HUES64 (cell line): ENCODE results near the gene ALDH1A1.

ENCODE experiments used
- H3K27ac ChIP-seq: 2 replicates; pipeline ENCODE4 v1.7.0; 2013; ENCODE audit warnings: low read depth, low read length, inconsistent platforms
- H3K27me3 ChIP-seq: 2 replicates; pipeline ENCODE4 v1.6.1; 2013; ENCODE audit warnings: mild to moderate bottlenecking, low read length; ENCODE audit not compliant: insufficient read depth
- H3K36me3 ChIP-seq: 2 replicates; pipeline ENCODE4 v1.6.1; 2013; ENCODE audit warnings: mild to moderate bottlenecking, low read length; ENCODE audit not compliant: insufficient read depth
- H3K4me1 ChIP-seq: 2 replicates; pipeline ENCODE4 v1.6.1; 2013; ENCODE audit warnings: mild to moderate bottlenecking, low read length, moderate library complexity; ENCODE audit not compliant: insufficient read depth
- H3K4me3 ChIP-seq: 2 replicates; pipeline ENCODE4 v1.5.1; 2013; ENCODE audit warnings: mild to moderate bottlenecking, low read length, moderate library complexity
- H3K9ac ChIP-seq: 2 replicates; pipeline ENCODE4 v1.6.1; 2013; ENCODE audit warnings: mild to moderate bottlenecking, low read depth, low read length
- H3K9me3 ChIP-seq: 2 replicates; pipeline ENCODE4 v1.6.1; 2013; ENCODE audit warnings: low read depth, low read length; ENCODE audit not compliant: insufficient read depth
- WGBS: fragments of 150-250, 120-280 bp; methylation state at CpG from one replicate; pipeline ENCODE4 v1.1.7; 2013; ENCODE audit warnings: missing lambda C conversion rate; 5-methylcytosine and 5-hydroxymethylcytosine counted together

Gene ALDH1A1

DNA sequence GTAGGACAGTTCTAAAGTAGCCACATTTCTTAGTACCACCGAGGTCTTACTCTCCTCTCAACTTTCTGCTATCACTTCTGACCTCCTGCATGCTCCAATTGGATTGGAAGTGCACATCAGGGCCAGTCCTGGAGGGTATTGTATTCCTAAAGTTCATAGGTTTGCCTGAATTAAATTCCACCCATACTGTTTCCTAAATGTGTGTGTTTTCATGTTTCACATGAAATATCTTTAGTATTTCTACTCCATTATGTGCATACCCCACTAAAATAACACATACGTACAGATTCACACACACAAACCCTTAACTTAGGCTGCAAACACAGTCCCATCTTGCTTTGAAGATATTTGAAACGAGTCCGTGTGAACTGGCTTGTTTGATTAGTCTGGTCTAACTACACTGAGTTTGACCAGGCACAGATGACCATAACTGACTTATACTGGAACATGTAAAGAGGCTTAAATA is 24.8 kb downstream of the ALDH1A1 start:
- Histone ChIP-seq H3K27ac (no peak overlapping the region), H3K4me3 (no peak overlapping the region), H3K36me3 (no peaks in the 10 kb centered on the region), H3K9me3 (no peaks in the 10 kb centered on the region), H3K4me1 (no peaks in the 10 kb centered on the region), H3K27me3 (no peaks in the 10 kb centered on the region), H3K9ac (no peak overlapping the region)
- 92% methylated on average over 4 of the region's 4 CpGs for WGBS

GRCh38 chr9:72926506-72926905 is 26.3 kb downstream of the ALDH1A1 start:
- Histone ChIP-seq H3K9ac (no peak overlapping the region), H3K36me3 (no peaks in the 10 kb centered on the region), H3K9me3 (no peaks in the 10 kb centered on the region), H3K4me1 (no peaks in the 10 kb centered on the region), H3K27ac (no peak overlapping the region), H3K27me3 (no peaks in the 10 kb centered on the region), H3K4me3 (no peak overlapping the region)
- 100% methylated on average over 1 of the region's 1 CpG for WGBS

- Histone ChIP-seq H3K9ac (no peak overlapping the region), H3K9me3 (no peaks in the 10 kb centered on the region), H3K36me3 (no peaks in the 10 kb centered on the region), H3K27me3 (no peaks in the 10 kb centered on the region), H3K4me3 (no peak overlapping the region), H3K4me1 (no peaks in the 10 kb centered on the region), H3K27ac (no peak overlapping the region)
- whole genome bisulfite sequencing, result 87% methylated on average over 1 of the region's 1 CpG
Measured at GRCh38 chr9:72925891-72926290, 27.0 kb downstream of the ALDH1A1 start.

DNA sequence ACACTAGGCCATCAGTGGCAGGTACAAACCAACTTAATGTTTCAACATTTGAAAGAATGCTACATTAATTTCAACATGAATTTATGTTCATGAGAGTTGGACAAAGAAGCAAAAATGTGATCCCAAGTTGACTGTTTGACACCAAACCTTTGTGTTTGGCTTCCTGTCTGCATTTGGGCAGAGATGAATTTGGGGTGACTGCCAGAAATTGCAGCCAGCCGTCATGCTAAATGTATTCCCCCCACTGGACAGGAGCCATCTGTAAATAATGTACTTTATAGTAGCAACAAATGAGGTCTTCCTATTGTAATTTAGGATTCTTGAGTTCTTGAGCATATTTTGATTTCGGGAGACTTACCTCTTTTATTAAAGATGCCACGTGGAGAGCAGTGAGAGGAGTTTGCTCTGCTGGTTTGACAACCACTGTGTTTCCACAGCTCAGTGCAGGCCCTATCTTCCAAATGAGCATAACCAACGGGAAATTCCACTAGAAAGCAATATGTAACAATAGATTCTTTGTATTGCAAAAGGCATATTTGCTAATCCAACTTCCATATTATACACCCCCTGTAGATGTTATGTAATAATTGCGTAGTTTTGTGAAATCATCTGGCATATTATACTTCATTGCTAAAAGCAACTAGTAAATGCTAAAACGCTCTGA is 27.6 kb downstream of the ALDH1A1 start:
- H3K9me3 ChIP-seq, result no peaks in the 10 kb centered on the region
- no peak overlapping the region for H3K4me3 ChIP-seq
- H3K36me3 ChIP-seq, result no peaks in the 10 kb centered on the region
- WGBS, result 98% methylated on average over 2 of the region's 6 CpGs
- no peaks in the 10 kb centered on the region for H3K27me3 ChIP-seq
- no peak overlapping the region for H3K9ac ChIP-seq
- H3K27ac ChIP-seq, result no peak overlapping the region
- no peaks in the 10 kb centered on the region for H3K4me1 ChIP-seq

DNA sequence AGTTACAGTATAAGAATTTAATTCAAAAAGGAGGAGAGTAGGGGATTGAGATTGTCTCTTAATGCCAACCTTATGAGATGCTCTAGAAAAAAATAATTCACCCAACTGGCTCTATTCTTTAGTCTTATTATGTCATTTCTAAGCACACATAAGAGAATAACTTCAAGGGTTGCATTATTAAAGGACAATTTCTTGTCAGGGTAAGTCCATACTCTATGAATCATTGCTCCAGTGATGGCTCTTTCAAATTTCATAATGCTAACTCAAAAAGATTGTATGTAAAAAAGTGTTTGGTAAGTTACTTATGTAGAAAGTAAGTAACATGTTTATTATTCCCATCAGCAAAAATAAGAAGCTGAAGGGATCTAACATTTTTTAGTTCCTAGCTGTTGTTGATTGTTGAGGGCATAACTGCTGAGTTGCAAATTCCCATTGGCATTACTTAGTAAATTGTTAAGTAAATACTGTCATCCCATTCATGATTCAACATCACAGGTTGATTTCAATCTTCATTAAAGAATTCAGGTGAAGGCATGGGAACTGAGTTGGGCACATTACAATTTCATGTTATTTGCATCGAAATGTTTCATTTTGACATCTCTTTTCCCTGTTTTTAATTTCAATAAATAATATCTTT is 28.6 kb downstream of the ALDH1A1 start:
- no peak overlapping the region for H3K4me3 ChIP-seq
- H3K27me3 ChIP-seq, result no peaks in the 10 kb centered on the region
- WGBS, result no CpG with 5 or more reads among the region's 1 CpG
- H3K9ac ChIP-seq, result no peak overlapping the region
- no peaks in the 10 kb centered on the region for H3K9me3 ChIP-seq
- H3K4me1 ChIP-seq, result no peaks in the 10 kb centered on the region
- no peaks in the 10 kb centered on the region for H3K36me3 ChIP-seq
- no peak overlapping the region for H3K27ac ChIP-seq

DNA sequence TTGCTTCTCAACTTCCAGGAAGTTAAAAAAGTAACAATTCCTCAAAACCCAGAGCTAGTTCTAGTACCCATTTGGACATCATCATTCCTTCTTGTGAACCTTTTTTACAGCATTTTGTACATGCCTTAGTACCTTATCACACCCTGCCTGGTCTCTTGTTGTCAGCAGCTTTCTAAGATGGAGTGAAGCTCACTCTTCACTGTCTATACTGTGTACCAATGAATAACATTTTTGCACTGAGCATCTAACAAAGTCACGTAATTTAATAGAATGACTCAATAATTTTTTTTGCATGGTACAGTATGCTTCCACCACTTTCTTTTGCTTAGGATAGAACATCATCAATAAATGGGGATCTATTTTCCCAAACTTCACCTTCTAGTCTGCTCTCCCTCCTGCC is 29.8 kb downstream of the ALDH1A1 start:
- no peaks in the 10 kb centered on the region for H3K36me3 ChIP-seq
- H3K4me1 ChIP-seq, result 0 out of 2 replicates have a peak, but pooled peaks cover 7% of the 10 kb centered on the region
- H3K4me3 ChIP-seq, result no peak overlapping the region
- no peak overlapping the region for H3K9ac ChIP-seq
- WGBS, result 89% methylated on average over 1 of the region's 1 CpG
- no peaks in the 10 kb centered on the region for H3K9me3 ChIP-seq
- H3K27me3 ChIP-seq, result no peaks in the 10 kb centered on the region
- H3K27ac ChIP-seq, result no peak overlapping the region

DNA sequence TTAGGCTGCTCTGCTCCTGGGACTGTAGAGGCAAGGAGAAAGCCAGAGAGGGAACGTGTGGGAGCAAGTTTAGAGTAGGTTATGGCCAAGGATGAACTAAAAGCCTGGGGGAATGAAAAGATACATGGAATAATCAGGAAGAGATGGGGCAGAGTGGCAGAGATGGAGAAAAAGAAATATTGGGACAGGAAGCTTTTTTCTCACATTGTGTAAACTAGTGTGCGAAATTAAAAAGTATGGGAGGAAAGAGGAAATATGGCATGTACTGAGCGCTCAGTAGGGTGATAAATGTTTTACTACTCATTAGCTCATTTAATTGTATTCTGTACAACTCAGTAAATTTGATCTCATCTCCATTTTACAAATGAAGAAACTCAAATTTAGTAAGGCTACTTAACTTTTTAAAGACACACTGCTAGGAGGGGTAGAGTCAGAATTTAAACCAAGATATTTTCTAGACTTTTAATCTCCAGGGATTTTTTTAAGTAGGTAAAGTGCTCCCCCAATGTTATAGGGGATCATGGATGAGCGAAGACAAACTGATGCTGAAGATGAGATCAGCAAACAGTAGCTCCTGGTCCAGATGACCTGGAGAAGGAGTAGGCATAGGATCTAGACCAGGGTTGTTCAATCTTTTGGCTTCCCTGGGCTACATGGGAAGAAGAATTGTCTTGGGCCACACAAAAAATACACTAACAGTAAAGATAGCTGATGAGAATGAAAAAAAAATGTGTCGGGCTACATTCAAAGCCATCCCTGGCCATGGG is 30.8 kb downstream of the ALDH1A1 start:
- no peaks in the 10 kb centered on the region for H3K9me3 ChIP-seq
- H3K9ac ChIP-seq, result no peak overlapping the region
- H3K27me3 ChIP-seq, result no peaks in the 10 kb centered on the region
- 0 out of 2 replicates have a peak, but pooled peaks cover 7% of the 10 kb centered on the region for H3K4me1 ChIP-seq
- WGBS, result 95% methylated on average over 4 of the region's 5 CpGs
- H3K27ac ChIP-seq, result no peak overlapping the region
- H3K4me3 ChIP-seq, result no peak overlapping the region
- H3K36me3 ChIP-seq, result no peaks in the 10 kb centered on the region

DNA sequence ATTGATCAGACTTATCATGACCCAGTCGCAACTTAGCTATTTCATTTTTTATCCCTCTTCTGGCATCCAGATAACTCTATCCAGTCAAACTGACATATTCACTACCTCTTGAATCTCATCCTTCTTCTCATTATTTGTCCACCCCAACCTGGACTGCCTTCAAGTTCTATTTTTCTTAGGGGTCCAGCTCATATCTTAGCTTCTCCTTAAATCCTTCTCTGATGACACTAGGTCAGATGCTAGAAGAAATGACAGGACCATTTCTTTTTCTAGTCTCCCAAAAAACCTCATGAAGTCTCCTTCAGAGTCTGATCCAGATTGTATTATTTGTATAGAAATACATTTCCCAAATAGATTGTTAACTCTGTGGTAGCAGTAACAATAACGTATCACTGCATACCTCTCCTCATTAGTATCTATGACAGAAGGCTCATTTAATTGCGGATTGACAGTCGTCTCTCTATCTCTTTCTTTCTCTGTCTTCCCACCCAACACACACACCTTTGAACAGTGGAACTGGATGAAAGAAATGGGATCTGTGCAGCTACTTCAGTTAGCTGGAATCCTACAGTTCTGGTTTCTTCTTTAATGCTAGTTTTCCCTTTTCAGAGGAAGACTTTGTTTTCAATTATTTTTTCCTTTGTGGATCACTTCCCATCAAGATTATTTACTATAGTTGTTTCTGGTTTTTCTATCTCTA is 33.5 kb downstream of the ALDH1A1 start:
- H3K27ac ChIP-seq, result no peak overlapping the region
- H3K4me1 ChIP-seq, result 0 out of 2 replicates have a peak, but pooled peaks cover 7% of the 10 kb centered on the region
- no peaks in the 10 kb centered on the region for H3K9me3 ChIP-seq
- H3K27me3 ChIP-seq, result no peaks in the 10 kb centered on the region
- no peaks in the 10 kb centered on the region for H3K36me3 ChIP-seq
- H3K4me3 ChIP-seq, result no peak overlapping the region
- no peak overlapping the region for H3K9ac ChIP-seq
- WGBS, result 91% methylated on average over 4 of the region's 4 CpGs

DNA sequence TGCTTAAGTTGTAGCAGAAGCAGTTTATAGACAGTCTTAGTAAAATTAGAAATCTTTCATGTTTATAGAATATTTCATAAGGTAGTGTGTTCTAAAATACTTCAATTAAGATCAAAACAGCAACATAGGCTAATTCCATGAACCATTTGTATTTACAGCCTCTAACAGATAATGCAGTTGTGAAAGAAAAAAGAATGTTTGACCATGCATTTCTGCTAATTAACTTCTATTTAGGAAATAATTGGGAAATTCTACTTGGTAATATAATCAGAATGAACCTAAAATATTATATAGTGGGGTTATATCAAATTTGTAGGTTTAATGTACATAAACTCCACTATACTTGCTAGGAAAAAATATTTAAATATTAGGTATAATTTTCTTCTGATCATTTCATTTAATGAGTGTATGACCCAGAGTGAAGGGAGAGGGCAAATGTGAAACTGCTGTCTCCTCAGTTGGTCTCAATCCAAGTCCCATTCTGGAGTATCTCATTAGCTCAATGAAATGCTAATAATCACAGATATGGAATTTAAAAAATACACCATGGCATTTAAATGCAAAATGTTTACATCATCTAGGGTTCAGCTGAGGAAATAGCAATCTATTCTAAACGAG is 34.9 kb downstream of the ALDH1A1 start:
- 83% methylated on average over 1 of the region's 1 CpG for WGBS
- Histone ChIP-seq H3K4me3 (no peak overlapping the region), H3K27ac (no peak overlapping the region), H3K4me1 (0 out of 2 replicates have a peak, but pooled peaks cover 7% of the 10 kb centered on the region), H3K27me3 (no peaks in the 10 kb centered on the region), H3K9ac (no peak overlapping the region), H3K36me3 (no peaks in the 10 kb centered on the region), H3K9me3 (no peaks in the 10 kb centered on the region)

- Histone ChIP-seq H3K9ac (no peak overlapping the region), H3K27ac (no peak overlapping the region), H3K4me3 (no peak overlapping the region), H3K27me3 (no peaks in the 10 kb centered on the region), H3K36me3 (no peaks in the 10 kb centered on the region), H3K4me1 (0 out of 2 replicates have a peak, but pooled peaks cover 7% of the 10 kb centered on the region), H3K9me3 (no peaks in the 10 kb centered on the region)
- WGBS, result 77% methylated on average over 5 of the region's 5 CpGs
Measured at GRCh38 chr9:72915659-72916058, 37.2 kb downstream of the ALDH1A1 start.
